Endothelial cell of umbilical vein (primary cell): ENCODE data around the gene MACF1. TPM values are rescaled to one million over a fixed set of nuclear protein-coding genes. Genes with fewer than 3 reads are reported as not detected.

Experiments
- BruUV-seq: library from RNA; stranded (reverse); fragments of 400-500 nt; replicated peaks from 2 replicates; lab custom pipeline; 2021; lab: Mats Ljungman, UMichigan
- CTCF ChIA-PET: fragments of 300-600, 350-600 bp; sonication (Branson Sonifier 250); formaldehyde crosslinking; loops from one replicate; lab custom pipeline; 2021; ENCODE audit warnings: antibody characterized with exemption, inconsistent platforms; lab: Charles Lee
- POLR2A ChIA-PET: fragments of 300-600, 350-600 bp; sonication (Branson Sonifier 250); formaldehyde crosslinking; loops from one replicate; lab custom pipeline; 2021; ENCODE audit warnings: antibody characterized with exemption, inconsistent platforms; lab: Charles Lee
- DNase-seq: peaks from one replicate; pipeline ENCODE4 v3.0.0-alpha.2; 2011; ENCODE audit warnings: low read depth, low spot score
- FAIRE-seq: peaks from 2 replicates; lab custom pipeline; 2011; peaks lifted over from hg19 to GRCh38; lab: Jason Lieb, UNC
- H2AFZ ChIP-seq: 2 replicates; pipeline ENCODE4 v1.6.0; 2012; ENCODE audit warnings: low read depth, low read length, control low read depth, inconsistent platforms
- H3K27ac ChIP-seq: 2 replicates; pipeline ENCODE4 v1.5.1; 2011; ENCODE audit warnings: low read depth, mild to moderate bottlenecking, control low read depth, low read length, moderate library complexity; ENCODE audit not compliant: insufficient read depth
- H3K27me3 ChIP-seq, 2 experiments: 2 replicates each; pipeline versions ENCODE4 v1.6.0 to v1.6.1; 2011; ENCODE audit warnings: low read length in 2 of 2, mixed read lengths in 1 of 2; ENCODE audit not compliant: control insufficient read depth in 2 of 2, insufficient read depth in 2 of 2
- H3K36me3 ChIP-seq, 2 experiments: 2 replicates in 1 of 2; 3 replicates in 1 of 2; pipeline ENCODE4 v1.5.1; 2011; ENCODE audit warnings: low read length in 2 of 2, mild to moderate bottlenecking in 1 of 2, moderate library complexity in 1 of 2; ENCODE audit not compliant: control insufficient read depth in 2 of 2, insufficient read depth in 2 of 2; ENCODE audit errors: extremely low read depth in 1 of 2
- H3K4me1 ChIP-seq: 3 replicates; pipeline ENCODE4 v1.5.1; 2011; ENCODE audit warnings: mild to moderate bottlenecking, low read length; ENCODE audit not compliant: control insufficient read depth, insufficient read depth; ENCODE audit errors: extremely low read depth
- H3K4me2 ChIP-seq: 2 replicates; pipeline ENCODE4 v1.6.1; 2011; ENCODE audit warnings: low read length, control low read depth, mixed read lengths; ENCODE audit not compliant: insufficient read depth
- H3K4me3 ChIP-seq, 3 experiments: fragments of 200-600 bp in 1 of 3; sonication (generic), shearing (Covaris generic) in 1 of 3; replicated peaks in 1 of 3; 2 replicates each; pipeline ENCODE4 v1.5.1; 2011 to 2016; ENCODE audit warnings: control low read depth in 3 of 3, low read length in 3 of 3, mild to moderate bottlenecking in 2 of 3, inconsistent platforms in 1 of 3, low read depth in 1 of 3, moderate library complexity in 1 of 3; ENCODE audit not compliant: insufficient read depth in 1 of 3
- H3K79me2 ChIP-seq: 2 replicates; pipeline ENCODE4 v1.6.0; 2012; ENCODE audit warnings: low read length, inconsistent platforms; ENCODE audit not compliant: control insufficient read depth, insufficient read depth
- H3K9ac ChIP-seq: replicated peaks from 2 replicates; pipeline ENCODE3; 2011; ENCODE audit warnings: low read length, control low read depth; ENCODE audit not compliant: insufficient read depth; ENCODE audit errors: extremely low read depth
- H3K9me1 ChIP-seq: replicated peaks from 3 replicates; pipeline ENCODE4 v1.6.0; 2011; ENCODE audit warnings: mild to moderate bottlenecking, low read length; ENCODE audit not compliant: control insufficient read depth, insufficient read depth; ENCODE audit errors: extremely low read depth
- H3K9me3 ChIP-seq: replicated peaks from 2 replicates; pipeline ENCODE4 v1.5.1; 2012; ENCODE audit warnings: low read length, inconsistent platforms; ENCODE audit not compliant: control insufficient read depth, insufficient read depth
- H4K20me1 ChIP-seq: replicated peaks from 2 replicates; pipeline ENCODE3; 2011; ENCODE audit warnings: mild to moderate bottlenecking, low read length; ENCODE audit not compliant: control insufficient read depth, insufficient read depth; ENCODE audit errors: extremely low read depth
- CTCF ChIP-seq, 2 donors: IDR thresholded peaks; 1 replicate in 1 of 2; 2 replicates in 1 of 2; pipeline ENCODE4 v1.5.1; 2011; ENCODE audit warnings: low read length in 2 of 2, mild to moderate bottlenecking in 2 of 2, moderate library complexity in 2 of 2, control low read depth in 1 of 2, inconsistent platforms in 1 of 2, low read depth in 1 of 2; ENCODE audit not compliant: insufficient read depth in 1 of 2; ENCODE audit errors: extremely low read depth in 1 of 2
- EZH2 ChIP-seq: IDR thresholded peaks from 2 replicates; pipeline ENCODE4 v1.6.1; 2012; ENCODE audit warnings: borderline replicate concordance, low read depth, mild to moderate bottlenecking, moderate library complexity, low read length, inconsistent platforms; ENCODE audit not compliant: severe bottlenecking
- FOS ChIP-seq: IDR thresholded peaks from 2 replicates; pipeline ENCODE4 v1.6.1; 2011; ENCODE audit warnings: mild to moderate bottlenecking, low read length, moderate library complexity, borderline replicate concordance; ENCODE audit not compliant: insufficient read depth
- GATA2 ChIP-seq: IDR thresholded peaks from 2 replicates; pipeline ENCODE4 v1.7.0; 2011; ENCODE audit warnings: low read depth, mild to moderate bottlenecking, moderate library complexity, mixed read lengths, low read length; ENCODE audit not compliant: insufficient read length, insufficient read depth
- JUN ChIP-seq: IDR thresholded peaks from 2 replicates; pipeline ENCODE4 v1.6.1; 2011; ENCODE audit warnings: borderline replicate concordance, low read depth; ENCODE audit not compliant: insufficient read length, insufficient read depth
- MAX ChIP-seq: IDR thresholded peaks from 2 replicates; pipeline ENCODE4 v1.6.1; 2011; ENCODE audit not compliant: insufficient read depth, insufficient read length
- MYC ChIP-seq: IDR thresholded peaks from one replicate; pipeline ENCODE4 v1.6.1; 2011; ENCODE audit warnings: mild to moderate bottlenecking, low read depth, low read length
- POLR2A ChIP-seq: IDR thresholded peaks from 2 replicates; pipeline ENCODE4 v1.6.1; 2012; ENCODE audit warnings: low read depth, mild to moderate bottlenecking, control low read depth, low read length
- POLR2AphosphoS5 ChIP-seq: IDR thresholded peaks from 2 replicates; pipeline ENCODE4 v1.6.1; 2012; ENCODE audit warnings: low read depth, mild to moderate bottlenecking, control low read depth, low read length, moderate library complexity; ENCODE audit not compliant: insufficient read depth
- dilution Hi-C: fragments of 300-500 bp; cut with MboI; formaldehyde crosslinking; loops from one replicate; pipeline ENCODE4 v1.15.0; 2019; ENCODE audit warnings: low sequenced_read_pairs; ENCODE audit not compliant: extremely low pct_ligation_motif_present
- intact Hi-C: fragments of 100-400 bp; cut with micrococcal nuclease; formaldehyde crosslinking; loops from one replicate; pipeline ENCODE4 v1.10.0; 2022
- polyA plus RNA-seq, 4 experiments: library from polyadenylated mRNA; depleted of rRNA in 3 of 4; stranded (reverse) in 3 of 4; unstranded in 1 of 4; fragments of >200 nt; gene quantifications; 2 replicates each; pipeline versions ENCODE4 v1.2.1 to v1.2.3, GENCODE V29; 2011 to 2012; ENCODE audit warnings: missing spikeins in 1 of 4
- total RNA-seq: library from RNA; stranded (reverse); gene quantifications from 2 replicates; pipeline ENCODE4 v1.2.3, GENCODE V29; 2021

MACF1 gene
- total and polyA plus RNA-seq, 2 donors (not counting 3 experiments of a cell fraction or from before 2014, with no cell fraction given), result 122 to 587 TPM

- TF ChIP-seq POLR2A (no peak), MAX (no peak), CTCF (IDR thresholded peaks at IDR 0.05; ENCODE audit: extremely low read depth in 1 of 2, insufficient read depth in 1 of 2, low read depth in 1 of 2, low read length in 2 of 2) (no peak), JUN (no peak)
- FAIRE-seq, result no peak
- BruUV-seq, result no TSS peak
- H3K9me3 ChIP-seq, result no peaks in the 10 kb centered on the region
- H2AFZ ChIP-seq, result no peak overlapping the region
- no peak overlapping the region for H3K9ac ChIP-seq
- ChIA-PET POLR2A (no interaction called here), CTCF (interaction anchor here (0.7 to 3.3 kb wide), 3 partner anchors 65 to 170 kb away, joined by 3 to 16 read pairs (median 3); partner anchors contain the start of gene MACF1)
- DNase-seq, result no peak
- H3K9me1 ChIP-seq, result no peaks in the 10 kb centered on the region
- H3K27ac ChIP-seq, result no peak overlapping the region
- peaks cover 91% of the 10 kb centered on the region for H3K79me2 ChIP-seq
- no peak overlapping the region for H3K4me2 ChIP-seq
- H3K36me3 ChIP-seq, result peaks cover 4% of the 10 kb centered on the region in 2 experiments
- H4K20me1 ChIP-seq, result peaks cover 2% of the 10 kb centered on the region
- intact Hi-C loops (no loop called here), dilution Hi-C loops (no loop called here)
- H3K27me3 ChIP-seq, result no peaks in the 10 kb centered on the region
- H3K4me1 ChIP-seq, result peaks cover 22% of the 10 kb centered on the region
- H3K4me3 ChIP-seq, result no peak overlapping the region
Measured at GRCh38 chr1:39269349-39269748, 64.9 kb downstream of the MACF1 start.

GRCh38 chr1:39269791-39270342, 65.4 kb downstream of the MACF1 start:
- ChIA-PET POLR2A (no interaction called here), CTCF (interaction anchor here (0.7 to 3.3 kb wide), 3 partner anchors 65 to 171 kb away, joined by 3 to 16 read pairs (median 3); partner anchors contain the start of gene MACF1)
- no peak overlapping the region for H2AFZ ChIP-seq
- no peak overlapping the region for H3K4me2 ChIP-seq
- DNase-seq, result no peak
- intact Hi-C loops, result no loop called here
- H3K27me3 ChIP-seq, result no peaks in the 10 kb centered on the region
- peaks cover 4% of the 10 kb centered on the region in 2 experiments for H3K36me3 ChIP-seq
- TF ChIP-seq MYC, result no peak
- TF ChIP-seq MAX, result no peak
- no peak for TF ChIP-seq CTCF (IDR thresholded peaks at IDR 0.05; ENCODE audit: extremely low read depth in 1 of 2, insufficient read depth in 1 of 2, low read depth in 1 of 2, low read length in 2 of 2)
- TF ChIP-seq GATA2, result no peak
- no peak for TF ChIP-seq JUN
- no peak for TF ChIP-seq POLR2AphosphoS5
- no peak for TF ChIP-seq FOS
- no peak for TF ChIP-seq EZH2
- TF ChIP-seq POLR2A, result no peak
- H3K27ac ChIP-seq, result no peak overlapping the region
- no peaks in the 10 kb centered on the region for H3K9me3 ChIP-seq
- peaks cover 92% of the 10 kb centered on the region for H3K79me2 ChIP-seq
- no peak overlapping the region for H3K9ac ChIP-seq
- peaks cover 22% of the 10 kb centered on the region for H3K4me1 ChIP-seq
- H3K4me3 ChIP-seq, result no peak overlapping the region
- FAIRE-seq, result no peak
- no peaks in the 10 kb centered on the region for H3K9me1 ChIP-seq
- dilution Hi-C loops, result no loop called here
- BruUV-seq, result no TSS peak
- H4K20me1 ChIP-seq, result peaks cover 2% of the 10 kb centered on the region
